HG03439 (cell line): ENCODE measurements around the gene BCKDK.

Source experiments
- ATAC-seq: cut with Tn5 transposase; IDR thresholded peaks from one replicate; pipeline ENCODE4 v1.9.1; 2021; ENCODE audit warnings: mild to moderate bottlenecking, moderate library complexity; ENCODE audit not compliant: unreplicated experiment

Gene BCKDK

DNA sequence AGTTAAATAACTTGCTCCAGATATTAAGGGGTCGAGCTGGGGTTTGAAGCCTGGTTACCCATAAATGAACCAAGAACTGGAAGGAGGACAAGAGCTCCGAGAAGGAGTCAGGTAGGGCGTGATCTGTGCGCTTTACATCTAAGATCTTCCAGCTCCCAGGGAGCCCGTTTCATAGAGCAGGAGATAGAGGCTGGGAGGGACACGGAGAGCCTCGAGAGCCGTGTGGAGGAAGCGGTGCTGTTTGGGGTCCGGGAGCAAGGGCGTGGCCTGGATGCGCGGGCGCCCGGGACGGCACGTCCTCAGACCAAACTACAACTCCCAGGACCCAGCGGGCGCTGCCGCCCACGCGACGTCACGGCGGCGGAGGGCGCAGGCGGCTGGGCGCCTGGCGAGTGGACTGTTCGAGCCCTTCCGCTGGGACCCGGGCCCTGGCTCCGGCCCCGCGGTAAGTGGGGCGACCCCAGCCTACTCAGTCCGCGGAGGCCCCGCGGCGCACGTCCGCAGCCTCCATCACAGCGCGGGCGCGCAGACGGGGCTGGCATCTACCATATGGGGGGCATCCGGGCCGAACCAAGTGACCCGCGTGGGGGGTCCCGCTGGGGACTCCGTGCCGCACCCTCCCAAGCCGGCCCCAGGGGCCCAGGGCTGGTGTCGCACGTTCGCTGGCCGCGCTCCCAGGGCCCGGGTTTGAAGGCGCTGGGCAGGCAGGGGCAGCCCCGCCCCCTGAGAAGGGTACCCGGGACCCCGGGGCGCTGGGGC lies at the start of gene BCKDK:
TSS of gene BCKDK (plus strand) at position 352 of the 759 bp plus-strand sequence. CDS start 838 bp downstream, outside the sequence.
- peak; percentile 74 for ATAC-seq

DNA sequence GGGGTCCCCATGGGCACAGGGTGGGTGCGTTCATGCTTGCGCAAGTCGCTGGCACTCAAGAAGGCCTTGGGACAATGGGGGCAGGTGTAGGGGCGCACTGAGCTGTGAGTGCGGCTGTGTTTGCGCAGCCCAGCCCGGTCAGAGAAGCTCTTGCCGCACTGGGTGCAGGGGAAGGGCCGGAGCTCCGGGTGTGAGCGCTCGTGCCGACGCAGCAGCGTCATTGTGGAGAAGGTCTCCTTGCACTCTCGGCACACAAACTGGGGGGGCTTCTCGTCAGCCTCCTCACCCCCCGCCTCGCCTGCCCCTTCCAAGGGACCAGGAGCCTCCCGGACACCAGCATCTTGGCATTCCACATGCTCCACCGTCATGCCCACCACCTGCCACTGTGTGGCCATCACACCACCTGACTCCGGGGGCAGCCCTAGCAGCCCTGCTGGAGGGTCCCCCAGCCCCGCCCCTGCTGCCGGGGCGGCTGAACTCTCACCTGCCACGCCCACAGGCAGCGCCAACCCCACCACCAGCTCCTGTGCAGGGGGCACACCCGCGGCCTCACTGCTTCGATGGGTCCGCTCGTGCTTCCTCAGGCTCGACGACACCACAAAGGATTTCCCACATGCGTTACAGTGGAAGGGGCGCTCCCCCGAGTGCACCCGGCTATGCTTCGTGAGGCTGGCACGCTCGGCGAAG lies 46.9 kb upstream of the BCKDK start:
- ATAC-seq, result no peak

DNA sequence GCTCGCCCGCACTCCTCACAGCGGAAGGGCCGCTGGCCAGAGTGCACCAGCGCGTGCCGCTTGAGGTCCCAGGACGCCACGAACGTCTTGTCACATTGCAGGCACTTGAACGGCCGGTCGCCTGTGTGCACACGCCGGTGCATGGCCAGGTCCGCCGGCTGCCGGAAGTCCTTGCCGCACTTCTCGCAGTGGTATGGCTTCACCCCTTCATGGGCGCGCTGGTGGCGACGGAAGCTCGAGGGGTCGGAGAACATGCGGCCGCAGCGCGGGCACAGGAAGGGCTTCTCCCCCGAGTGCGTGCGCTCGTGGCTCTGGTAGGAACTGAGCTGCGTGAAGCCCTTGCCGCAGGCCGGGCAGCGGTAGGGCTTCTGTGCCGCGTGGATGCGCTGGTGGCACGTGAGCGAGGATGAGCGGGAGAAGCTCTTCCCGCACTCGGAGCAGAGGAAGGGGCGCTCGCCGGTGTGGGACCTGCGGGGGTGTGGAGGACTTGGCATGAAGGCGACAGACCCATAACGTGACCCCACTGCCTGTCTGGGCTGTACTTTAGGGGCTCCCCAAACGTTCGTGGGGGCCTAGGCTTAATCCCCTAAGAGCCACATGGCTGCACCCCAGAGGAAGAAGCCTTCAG lies 46.3 kb upstream of the BCKDK start:
- ATAC-seq, result no peak

DNA sequence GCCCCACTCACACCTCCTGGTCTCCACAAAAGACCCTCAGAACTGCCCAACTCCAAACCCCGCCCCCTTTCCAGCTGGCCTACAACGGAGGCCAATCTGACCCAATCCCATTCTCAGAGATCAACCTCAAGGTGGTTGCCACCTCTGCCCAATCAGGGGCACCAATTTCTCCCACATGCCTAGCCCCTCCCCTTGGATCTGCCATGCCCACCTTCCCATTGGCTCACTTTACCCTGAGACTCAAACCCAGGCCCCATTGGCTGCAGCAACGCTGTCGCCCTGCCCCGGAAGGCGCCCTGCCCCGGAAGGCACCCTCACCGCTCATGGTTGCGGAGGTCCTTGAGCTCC lies 44.7 kb upstream of the BCKDK start:
- ATAC-seq, result no peak

DNA sequence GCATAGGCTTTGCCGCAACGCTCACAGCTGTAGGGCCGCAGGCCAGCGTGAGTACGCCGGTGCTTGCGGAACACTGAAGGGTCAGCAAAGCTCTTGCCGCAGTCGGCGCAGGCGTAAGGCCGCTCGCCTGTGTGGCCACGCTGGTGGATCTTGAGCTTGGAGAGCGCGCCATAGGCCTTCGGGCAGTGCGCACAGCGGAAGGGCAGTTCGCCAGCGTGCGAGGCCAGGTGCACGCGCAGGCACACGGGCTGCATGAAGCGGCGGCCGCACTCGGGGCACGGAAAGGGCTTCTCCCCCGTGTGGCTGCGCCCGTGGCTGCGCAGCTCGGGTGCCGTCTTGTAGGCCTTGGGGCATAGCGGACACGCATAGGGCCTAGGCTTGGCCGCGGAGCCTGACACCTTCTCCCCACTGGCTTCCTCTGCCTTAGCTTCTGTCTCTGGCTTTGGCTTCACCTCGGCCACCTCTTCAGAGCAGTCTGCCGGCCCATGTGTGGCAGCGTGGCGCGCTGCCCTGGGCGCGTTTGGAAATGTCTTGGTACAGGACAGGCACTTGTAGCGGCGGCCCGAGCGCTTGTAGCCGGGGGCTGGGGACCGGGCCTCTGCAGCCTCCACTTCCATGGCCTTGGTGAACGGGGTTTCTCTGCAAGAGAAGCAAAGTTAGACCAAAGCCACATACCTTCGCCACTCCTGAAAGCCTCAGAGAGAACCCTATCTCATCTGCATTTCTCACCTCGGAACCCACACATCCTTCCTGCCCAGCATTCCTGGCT lies 44.2 kb upstream of the BCKDK start:
- no peak for ATAC-seq

DNA sequence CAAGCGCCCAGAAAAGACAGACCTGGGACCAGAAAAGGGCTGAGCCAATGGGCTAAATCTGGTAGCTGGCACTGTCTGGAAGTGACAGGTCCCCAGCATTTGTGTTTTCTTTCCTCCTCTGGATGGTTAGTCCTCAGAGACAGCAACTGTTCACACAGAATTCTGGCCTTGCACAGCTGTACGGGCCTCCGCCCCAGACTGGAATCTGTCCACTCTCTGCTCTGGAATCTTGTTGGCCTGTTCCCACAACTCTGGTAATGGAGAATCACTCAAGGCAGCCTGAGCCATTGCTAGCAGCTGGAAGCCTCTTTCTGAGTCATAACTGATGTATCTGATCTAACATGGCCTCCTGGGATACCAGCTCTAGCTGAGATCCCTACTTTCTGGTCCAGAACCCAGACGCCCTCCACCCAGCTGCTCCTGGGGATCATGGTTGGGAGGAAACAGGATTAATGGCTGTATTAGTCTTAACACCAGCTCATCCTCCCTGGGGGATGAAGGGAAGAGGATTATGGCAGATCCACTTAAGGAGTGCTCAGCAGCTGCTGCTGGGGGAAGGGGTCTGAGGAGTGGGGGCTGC lies 43.2 kb upstream of the BCKDK start:
- no peak for ATAC-seq

DNA sequence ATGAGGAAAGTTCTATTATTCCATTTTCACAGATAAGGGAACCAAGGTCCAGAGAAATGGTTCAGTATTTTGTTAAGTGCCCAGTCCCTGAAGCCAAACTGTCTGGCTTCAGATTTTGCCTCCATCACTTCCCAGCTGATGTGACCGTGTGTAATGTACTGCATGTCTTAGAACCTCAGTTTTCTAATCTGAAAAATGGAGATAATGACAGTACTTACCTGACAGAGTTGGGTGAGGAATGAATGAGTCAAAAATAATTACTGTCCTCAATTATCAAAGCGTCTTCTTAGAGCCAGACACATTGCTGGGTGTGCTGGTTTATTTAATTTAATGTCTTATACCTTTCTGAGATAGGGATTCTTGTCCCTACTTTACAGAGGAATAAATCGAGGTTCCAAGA lies 40.8 kb upstream of the BCKDK start:
- no peak for ATAC-seq

DNA sequence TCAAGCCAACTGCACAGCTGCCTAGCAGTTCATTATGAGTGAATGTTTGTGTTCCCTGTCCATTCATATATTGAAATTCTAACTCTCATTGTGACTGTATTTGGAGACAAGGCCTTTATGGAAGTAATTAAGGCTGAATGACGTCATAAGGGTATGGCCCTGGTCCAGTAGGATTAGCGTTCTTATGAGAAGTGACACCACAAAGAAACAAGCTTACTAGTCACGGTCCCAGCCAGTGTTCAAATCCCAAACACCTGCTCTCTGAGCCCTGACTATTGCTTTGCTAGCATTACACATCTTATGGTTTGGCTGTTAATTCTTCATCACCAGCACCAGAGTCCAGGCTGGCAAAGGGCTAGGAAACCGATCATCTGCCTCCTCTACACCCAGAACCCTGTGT lies 36.3 kb upstream of the BCKDK start:
- ATAC-seq, result no peak

DNA sequence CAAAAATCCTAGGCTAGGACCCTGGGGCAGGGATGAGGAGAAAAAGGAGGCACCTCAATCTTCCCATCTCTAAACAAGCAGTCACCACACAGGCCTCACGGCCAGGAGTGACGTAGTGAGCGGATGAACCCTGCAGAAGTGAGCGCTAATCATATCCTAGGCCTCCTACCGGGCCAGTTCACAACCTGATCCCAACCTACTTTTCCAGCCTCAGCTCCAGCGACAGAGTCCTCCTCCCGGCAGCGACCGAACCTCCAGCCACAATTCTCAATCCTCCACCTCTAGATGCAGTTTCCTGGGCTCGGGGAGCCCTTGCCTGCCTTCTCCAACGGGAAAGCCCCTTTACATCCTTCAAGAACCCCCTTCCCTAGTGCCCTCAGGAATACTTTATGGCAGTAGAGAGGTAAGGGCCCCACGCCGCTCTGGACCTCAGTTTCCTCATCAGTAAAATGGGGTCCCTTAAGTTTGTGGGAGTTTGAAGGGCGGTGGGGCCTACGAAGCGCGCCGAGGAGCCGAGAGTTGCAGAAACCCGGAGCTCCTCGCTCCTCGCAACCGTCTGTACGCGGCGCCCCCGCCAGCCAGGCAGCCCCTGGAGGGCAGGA lies 35.5 kb upstream of the BCKDK start:
- peak; percentile 14 for ATAC-seq

DNA sequence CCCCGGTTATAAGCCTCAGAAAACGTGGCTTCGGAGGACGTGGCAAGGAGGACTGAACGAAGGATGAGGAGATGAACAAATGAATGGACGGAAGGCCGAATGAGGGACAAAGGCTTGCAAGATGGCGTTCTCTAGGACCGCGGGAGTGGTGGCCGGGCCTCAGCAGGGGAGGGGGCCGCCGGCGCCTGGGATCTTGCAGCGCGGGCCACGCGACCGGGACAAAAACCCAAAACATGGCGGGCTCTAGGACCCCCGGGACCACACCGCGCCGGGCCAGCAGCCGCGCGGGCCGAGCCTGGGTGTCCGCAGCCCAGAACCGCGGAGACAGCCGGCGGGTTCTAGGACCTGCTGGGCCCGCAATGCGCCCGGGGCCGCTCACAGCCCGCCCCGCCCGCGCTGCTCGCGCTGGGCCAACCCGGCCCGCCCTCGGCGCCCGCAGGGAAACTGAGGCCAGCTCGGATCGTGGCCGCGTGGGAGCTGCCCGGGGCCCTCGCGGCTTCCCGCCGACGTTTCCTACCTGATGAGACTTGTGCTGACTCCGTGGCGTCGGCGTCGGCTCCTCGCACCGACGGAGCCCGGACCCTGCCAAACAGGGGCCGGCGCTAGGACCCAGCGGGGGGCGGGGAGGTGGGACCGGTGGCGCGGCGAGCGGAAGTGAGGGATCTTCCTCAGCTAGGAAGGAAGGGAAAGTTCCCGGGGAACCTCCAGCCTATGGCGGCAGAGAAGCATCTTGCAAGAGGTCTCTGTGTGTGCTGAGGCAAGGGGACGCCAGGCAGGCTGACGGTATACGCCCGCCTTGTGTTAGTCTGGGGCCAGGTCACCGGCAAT lies 34.8 kb upstream of the BCKDK start:
- ATAC-seq, result peak; percentile 53

DNA sequence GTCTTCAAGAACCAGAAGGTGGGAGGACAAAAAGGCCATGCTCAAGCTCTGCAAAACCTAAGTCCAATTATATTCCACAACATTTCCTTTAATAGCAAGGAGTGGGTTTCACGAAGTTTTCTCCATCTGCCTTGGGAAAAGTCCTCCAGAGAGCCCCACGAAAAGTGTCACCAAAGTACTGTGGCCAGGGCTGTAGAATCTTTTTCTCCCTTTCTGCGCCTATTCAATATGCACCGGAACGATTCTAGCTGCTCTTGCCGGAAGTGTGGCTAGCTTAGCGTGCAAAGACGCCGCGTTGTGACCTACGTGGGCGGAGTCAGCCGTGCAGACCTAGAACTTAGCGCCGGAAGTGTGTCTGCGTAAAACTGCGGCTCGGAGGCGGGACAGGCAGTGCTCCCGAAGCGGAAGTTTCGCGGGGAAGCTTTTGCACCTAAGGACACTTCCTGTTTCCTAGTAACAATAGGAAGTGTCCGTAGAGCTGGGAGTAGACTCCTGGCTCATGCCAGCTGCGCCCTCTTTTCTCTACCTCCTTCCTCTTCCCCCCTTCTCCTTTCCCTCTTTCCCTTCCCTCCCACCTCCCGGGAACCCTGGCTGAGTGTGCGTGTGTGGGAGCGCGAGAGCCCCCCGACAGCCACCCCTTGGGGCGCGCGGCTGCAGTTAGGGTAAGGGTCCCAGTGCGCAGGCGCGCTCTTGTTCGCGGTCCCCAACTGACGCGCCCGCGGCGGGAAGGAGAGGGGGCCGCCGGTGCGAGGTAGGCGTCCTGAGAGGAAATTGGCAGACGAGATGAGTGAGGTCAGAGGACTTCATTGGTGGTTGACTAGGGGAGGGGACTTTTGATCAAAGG lies 34.0 kb upstream of the BCKDK start, which contains the start of the genes ZNF646 and ZNF668:
TSS of gene ZNF646 (plus strand) at position 453 of the 844 bp plus-strand sequence. CDS start 1,903 bp downstream, outside the sequence.
TSS of gene ZNF668 (minus strand) at position 271 of the 844 bp plus-strand sequence. CDS start 9,781 bp downstream, outside the sequence.
- peak; percentile 71 for ATAC-seq

DNA sequence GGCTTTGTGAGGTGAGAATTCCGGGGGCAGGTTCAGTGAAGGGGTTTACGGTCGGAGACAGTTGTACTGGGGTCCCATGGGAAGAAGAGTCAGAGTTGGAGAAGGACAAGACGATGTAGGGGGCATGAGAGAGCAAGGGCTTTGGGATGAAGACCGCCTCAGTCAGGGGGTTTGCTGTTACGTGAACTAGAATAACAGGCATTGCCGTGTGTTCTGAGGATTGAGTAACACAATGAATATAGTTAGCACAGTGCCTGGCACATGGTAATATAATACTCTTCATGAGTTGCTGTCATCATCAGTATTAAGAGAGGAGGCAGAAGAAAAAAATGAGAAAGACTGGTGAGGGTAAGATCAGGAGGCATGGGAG lies 33.4 kb upstream of the BCKDK start:
- no peak for ATAC-seq

DNA sequence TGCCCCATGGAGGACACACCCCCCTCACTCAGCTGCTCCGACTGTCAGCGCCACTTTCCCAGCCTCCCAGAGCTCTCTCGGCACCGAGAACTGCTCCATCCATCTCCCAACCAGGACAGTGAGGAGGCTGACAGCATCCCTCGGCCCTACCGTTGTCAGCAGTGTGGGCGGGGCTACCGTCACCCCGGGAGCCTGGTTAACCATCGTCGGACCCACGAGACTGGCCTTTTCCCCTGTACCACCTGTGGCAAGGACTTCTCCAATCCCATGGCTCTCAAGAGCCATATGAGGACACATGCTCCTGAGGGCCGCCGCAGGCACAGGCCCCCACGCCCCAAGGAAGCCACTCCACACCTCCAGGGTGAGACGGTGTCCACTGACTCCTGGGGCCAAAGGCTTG lies 31.9 kb upstream of the BCKDK start:
- no peak for ATAC-seq

DNA sequence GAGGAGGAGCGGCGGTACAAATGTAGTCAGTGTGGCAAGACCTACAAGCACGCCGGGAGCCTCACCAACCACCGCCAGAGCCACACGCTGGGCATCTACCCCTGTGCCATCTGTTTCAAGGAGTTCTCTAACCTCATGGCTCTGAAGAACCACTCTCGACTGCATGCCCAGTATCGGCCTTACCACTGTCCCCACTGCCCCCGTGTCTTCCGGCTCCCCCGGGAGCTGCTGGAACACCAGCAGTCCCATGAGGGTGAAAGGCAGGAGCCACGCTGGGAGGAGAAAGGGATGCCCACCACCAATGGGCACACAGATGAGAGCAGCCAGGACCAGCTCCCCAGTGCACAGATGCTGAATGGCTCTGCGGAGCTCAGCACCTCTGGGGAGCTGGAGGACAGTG lies 31.2 kb upstream of the BCKDK start:
- ATAC-seq, result no peak

DNA sequence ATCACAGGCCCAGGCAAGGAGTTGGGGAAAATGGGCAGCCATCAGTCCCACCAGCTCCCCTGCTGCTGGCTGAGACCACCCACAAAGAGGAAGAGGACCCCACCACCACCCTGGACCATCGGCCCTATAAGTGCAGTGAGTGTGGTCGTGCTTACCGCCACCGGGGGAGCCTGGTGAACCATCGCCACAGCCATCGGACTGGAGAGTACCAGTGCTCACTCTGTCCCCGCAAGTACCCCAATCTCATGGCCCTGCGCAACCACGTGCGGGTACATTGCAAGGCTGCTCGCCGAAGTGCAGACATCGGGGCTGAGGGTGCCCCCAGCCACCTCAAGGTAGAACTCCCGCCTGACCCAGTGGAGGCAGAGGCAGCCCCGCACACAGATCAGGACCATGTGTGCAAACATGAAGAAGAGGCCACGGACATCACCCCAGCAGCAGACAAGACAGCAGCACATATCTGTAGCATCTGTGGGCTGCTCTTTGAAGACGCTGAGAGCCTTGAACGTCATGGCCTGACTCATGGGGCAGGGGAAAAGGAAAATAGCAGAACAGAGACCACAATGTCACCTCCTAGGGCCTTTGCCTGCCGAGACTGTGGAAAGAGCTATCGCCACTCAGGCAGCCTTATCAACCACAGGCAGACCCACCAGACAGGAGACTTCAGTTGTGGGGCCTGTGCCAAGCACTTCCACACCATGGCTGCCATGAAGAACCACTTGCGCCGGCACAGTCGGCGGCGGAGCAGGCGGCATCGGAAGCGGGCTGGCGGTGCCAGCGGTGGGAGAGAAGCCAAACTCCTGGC lies 30.4 kb upstream of the BCKDK start:
- ATAC-seq, result no peak

DNA sequence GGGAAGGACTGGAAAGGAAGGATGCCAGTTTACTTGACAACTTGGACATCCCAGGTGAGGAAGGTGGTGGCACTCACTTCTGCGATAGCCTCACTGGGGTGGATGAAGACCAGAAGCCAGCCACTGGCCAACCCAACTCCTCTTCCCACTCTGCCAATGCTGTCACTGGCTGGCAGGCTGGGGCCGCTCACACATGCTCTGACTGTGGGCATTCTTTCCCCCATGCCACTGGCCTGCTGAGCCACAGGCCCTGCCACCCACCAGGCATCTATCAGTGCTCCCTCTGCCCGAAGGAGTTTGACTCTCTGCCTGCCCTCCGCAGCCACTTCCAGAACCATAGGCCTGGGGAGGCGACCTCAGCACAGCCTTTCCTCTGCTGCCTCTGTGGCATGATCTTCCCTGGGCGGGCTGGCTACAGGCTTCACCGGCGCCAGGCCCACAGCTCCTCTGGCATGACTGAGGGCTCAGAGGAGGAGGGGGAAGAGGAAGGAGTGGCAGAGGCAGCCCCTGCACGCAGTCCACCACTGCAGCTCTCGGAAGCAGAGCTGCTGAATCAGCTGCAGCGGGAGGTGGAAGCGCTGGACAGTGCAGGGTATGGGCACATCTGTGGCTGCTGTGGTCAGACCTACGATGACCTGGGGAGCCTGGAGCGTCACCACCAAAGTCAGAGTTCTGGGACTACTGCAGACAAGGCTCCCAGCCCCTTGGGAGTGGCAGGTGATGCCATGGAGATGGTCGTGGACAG lies 29.4 kb upstream of the BCKDK start:
- ATAC-seq, result no peak

DNA sequence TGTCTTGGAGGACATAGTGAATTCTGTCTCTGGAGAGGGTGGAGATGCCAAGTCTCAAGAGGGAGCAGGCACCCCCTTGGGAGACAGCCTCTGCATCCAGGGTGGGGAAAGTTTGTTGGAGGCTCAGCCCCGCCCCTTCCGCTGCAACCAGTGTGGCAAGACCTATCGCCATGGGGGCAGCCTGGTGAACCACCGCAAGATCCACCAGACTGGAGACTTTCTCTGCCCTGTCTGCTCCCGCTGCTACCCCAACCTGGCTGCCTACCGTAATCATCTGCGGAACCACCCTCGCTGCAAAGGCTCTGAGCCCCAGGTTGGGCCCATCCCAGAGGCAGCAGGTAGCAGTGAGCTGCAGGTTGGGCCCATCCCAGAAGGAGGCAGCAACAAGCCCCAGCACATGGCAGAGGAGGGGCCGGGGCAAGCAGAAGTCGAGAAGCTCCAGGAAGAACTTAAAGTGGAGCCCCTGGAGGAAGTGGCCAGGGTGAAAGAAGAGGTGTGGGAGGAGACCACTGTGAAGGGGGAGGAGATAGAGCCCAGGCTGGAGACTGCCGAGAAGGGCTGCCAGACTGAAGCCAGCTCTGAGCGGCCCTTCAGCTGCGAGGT lies 28.7 kb upstream of the BCKDK start:
- ATAC-seq, result no peak
